Erythroblast (primary cell): ENCODE measurements around the gene PTPN2.
"Not testable (repeated sequence)": the region's sequence is repeated elsewhere in the genome, so short reads cannot be mapped to it uniquely, and the experiment has no call there.

Source experiments
- DNase-seq, 2 experiments: peaks; one replicate each; lab custom pipeline; 2025; lab: John Stamatoyannopoulos, UW
- GATA1 ChIP-seq: IDR thresholded peaks from 2 replicates; pipeline ENCODE4 v1.6.1; 2011; ENCODE audit warnings: low read depth, mild to moderate bottlenecking, control low read depth, low read length, moderate library complexity
- POLR2A ChIP-seq: IDR thresholded peaks from 2 replicates; pipeline ENCODE4 v1.6.1; 2011; ENCODE audit warnings: mild to moderate bottlenecking, low read length

The PTPN2 gene

GRCh38 chr18:12882453-12883371 is 1.3 kb downstream of the PTPN2 start:
- DNase-seq, result peak; percentile 56 to 68
- TF ChIP-seq POLR2A (no peak), GATA1 (no peak)

GRCh38 chr18:12880541-12880910 is 3.5 kb downstream of the PTPN2 start:
- DNase-seq, result no peak
- TF ChIP-seq GATA1, result no peak
- no peak for TF ChIP-seq POLR2A

DNA sequence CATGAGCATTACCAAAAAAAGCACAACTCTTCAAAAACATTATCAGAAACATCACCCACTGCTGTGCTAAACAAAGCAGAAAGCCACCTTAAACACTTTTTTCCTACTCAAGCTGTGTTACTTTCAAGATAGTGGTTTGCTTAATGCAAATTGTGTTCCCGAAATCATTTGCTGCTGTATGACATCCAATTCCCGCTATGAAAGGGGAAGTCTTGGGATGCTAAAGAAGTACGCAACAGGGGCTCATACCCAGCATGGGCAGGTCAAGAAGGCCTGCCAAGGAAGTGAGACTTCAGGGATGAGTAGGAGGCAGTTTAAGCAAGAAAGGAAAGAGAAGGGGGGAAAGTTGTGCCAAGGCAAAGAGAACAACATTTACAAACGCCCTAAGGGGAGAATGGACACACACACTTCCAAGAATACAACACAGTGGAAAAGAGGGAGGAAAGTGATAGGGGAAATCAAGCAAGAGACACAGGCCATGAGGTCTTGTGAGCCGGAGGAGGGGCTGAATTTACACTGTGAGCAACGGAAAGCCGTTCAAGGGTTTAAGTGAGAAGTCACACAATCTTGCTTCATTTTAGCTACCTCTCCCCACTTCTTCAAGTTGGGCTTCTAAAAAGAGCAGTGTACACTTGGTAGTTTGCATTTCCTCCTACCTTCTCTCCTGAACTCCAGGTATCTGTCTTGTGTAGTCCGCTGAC is 4.0 kb downstream of the PTPN2 start:
- DNase-seq, result no peak
- no peak for TF ChIP-seq GATA1
- no peak for TF ChIP-seq POLR2A

- DNase-seq, result not testable (repeated sequence)
Observed at GRCh38 chr18:12874992-12875391, 9.0 kb downstream of the PTPN2 start.

DNA sequence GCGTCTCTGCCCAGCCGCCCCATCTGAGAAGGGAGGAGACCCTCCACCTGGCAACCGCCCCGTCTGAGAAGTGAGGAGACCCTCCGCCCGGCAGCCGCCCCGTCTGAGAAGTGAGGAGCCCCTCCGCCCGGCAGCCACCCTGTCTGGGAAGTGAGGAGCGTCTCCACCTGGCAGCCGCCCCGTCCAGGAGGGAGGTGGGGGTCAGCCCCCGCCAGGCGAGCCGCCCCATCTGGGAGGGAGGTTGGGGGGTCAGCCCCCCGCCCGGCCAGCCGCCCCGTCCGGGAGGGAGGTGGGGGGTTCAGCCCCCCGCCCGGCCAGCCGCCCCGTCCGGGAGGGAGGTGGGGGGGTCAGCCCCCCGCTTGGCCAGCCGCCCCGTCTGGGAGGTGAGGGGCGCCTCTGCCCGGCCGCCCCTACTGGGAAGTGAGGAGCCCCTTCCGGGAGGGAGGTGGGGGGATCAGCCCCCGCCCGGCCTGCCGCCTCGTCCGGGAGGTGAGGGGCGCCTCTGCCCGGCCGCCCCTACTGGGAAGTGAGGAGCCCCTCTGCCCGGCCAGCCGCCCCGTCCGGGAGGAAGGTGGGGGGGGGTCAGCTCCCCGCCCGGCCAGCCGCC is 10.0 kb downstream of the PTPN2 start:
- DNase-seq, result not testable (repeated sequence)

DNA sequence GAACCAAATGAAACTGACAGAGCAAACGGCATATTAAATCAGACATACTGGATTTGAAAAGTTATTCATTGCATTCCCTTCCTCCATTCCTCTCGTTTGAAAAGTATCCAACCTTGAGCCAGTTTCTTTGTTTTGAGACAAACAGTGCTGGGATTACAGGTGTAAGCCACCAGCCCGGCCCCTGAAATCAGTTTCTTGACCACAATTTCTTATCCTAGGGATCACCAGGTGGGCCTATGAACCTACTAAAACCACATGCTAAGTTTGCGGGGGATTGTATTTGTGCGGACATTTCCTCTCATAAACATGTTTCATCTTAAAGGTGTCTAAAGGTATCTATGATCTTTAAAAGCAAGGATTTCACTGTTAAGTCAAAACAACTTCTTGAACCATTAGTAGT is 11.6 kb downstream of the PTPN2 start:
- TF ChIP-seq GATA1, result no peak
- no peak for TF ChIP-seq POLR2A
- no peak for DNase-seq

DNA sequence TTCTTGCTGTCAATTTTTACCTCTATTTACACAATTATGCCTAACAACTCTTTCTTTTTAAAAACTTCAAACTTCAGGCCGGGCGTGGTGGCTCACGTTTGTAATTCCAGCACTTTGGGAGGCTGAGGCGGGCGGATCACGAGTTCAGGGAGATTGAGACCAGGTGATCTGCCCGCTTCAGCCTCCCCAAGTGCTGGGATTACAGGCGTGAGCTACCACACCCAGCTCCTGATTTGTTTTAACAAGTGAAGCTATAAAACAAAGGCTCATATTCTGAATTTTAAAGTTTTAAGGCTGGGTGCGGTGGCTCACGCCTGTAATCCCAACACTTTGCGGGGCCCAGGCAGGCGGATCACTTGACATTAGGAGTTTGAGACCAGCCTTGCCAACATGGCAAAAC is 15.5 kb downstream of the PTPN2 start:
- no peak for TF ChIP-seq POLR2A
- no peak for TF ChIP-seq GATA1
- DNase-seq, result no peak

DNA sequence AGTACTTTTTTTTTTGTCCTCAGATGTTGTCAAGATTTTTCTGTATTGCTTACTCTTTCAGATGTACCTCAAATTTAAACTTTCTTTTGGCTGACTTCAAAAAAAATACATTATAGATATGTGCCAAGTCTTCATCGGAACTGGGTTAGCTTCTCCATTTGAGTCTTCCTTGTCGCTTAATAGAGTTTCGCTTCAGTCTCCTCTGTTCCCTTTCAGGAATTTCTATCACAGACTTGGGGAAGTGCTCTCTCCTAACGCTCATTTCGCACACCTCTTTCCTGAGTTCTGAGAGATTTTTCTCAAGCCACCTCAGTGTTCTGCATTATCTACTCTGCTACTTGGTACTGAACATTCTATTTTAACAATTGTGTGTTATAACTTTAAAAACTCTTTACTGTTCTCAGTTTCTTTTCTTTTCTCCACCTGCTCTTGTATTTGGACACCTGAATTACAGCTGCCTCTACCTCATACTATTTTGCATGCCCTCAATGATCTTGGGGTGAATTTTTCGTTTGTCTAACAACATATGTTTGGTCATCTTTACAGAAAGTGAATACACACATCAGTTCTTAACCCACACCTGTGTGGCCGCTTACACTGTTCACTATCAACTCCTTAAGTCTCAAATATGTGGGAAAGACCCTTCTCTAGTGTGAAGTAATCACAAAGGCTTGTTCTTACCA is 16.5 kb downstream of the PTPN2 start:
- TF ChIP-seq GATA1, result no peak
- TF ChIP-seq POLR2A, result no peak
- no peak for DNase-seq

DNA sequence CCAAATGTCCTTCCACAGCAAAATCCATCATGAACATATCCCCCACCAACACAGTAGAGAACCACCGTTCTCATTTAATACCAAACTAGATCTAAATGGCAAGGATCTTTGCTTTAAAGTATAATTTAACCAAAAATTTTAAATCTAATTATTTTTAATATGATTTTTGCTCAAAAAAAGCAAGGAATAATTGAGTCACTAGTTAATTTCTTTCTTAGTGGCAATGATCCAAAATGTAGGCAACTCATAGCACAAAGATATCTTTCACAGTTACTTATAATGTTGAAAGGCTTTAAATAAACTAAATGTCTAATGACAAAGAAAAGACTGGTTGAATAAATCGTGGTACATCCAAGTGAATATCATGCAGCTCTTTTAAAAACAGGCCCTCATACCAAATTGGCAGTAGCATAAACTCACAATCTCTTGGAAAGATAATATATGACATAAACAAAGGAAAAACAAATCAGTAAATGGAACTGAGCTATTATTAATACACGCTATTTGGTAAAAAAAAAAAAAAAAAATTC is 20.3 kb downstream of the PTPN2 start:
- no peak for DNase-seq
- no peak for TF ChIP-seq POLR2A
- no peak for TF ChIP-seq GATA1

DNA sequence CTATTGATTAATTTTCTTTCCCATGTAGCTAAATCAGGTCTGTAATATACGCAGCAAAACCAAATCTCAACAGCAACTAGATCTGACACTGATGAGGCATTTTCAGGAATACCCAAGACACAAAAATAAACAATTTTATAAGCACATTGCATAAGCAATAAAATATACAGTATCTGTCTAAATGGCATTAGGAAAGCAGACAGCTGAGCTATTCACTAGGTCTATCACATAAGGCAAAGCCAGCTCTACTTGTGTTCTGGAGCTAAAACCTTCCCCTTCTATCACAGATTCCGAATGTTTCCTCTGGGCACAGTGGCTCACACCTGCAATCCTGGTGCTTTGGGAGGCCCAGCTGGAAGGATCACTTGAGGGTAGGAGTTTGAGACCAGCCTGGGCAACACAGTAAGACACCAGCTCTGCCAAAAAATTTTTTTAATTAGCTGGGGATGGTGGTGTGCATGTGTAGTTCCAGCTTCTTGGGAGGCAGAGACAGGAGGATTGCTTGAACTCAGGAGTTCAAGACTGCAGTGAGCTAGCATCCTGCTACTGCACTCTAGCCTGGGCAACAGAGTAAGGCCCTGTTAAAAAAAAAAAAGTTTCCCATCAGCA is 21.1 kb downstream of the PTPN2 start:
- TF ChIP-seq GATA1, result no peak
- no peak for TF ChIP-seq POLR2A
- DNase-seq, result no peak

- DNase-seq, result no peak
- TF ChIP-seq POLR2A, result no peak
Observed at GRCh38 chr18:12862467-12862866, 21.6 kb downstream of the PTPN2 start.

DNA sequence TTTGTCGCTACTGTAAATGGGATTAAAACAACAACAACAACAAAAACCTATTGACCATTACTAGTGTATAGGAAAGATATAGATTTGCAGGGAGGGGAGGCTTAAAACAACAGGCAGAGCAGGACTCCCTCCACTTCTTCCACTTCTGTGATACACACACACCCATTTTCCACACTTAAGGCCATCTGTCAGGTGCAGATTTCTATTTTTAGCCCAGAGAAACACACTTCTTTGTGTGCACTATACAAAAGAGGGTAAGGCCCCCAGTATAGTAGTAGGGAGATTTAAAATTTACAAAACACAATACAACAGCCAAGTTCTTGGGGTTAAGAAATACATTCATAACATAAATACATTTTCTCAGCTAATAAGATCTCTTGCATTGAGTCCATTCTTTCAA is 22.4 kb downstream of the PTPN2 start:
- DNase-seq, result no peak

DNA sequence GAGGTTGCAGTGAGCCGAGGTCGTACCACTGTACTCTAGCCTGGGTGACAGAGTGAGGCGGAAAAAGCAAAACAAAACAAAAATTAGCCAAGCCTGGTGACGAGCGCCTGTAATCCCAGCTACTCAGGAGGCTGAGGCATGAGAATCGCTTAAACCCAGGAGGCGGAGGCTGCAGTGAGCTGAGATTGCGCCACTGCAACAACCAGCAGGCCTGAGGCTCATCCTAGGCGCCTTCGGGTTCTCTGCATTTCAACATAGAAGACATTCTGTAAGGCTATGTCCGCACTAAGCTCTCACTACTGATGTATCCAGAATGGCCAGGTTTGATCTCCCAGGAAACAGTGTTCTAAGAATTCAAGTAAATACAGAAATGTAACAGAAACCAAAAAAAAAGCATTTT is 23.5 kb downstream of the PTPN2 start:
- no peak for DNase-seq
- TF ChIP-seq GATA1 (no peak), POLR2A (no peak)

More for the DNA sequence above, 22.4 kb downstream of the PTPN2 start:
- TF ChIP-seq GATA1 (no peak), POLR2A (no peak)
